Measurements from ENCODE around the gene MAP3K2.
"Not testable (repeated sequence)": the region's sequence is repeated elsewhere in the genome, so short reads cannot be mapped to it uniquely, and the experiment has no call there.

Gene MAP3K2

GRCh38 chr2:127420039-127420864 lies 32.5 kb upstream of the MAP3K2 start:
- no peak for DNase-seq

- DNase-seq: no peak
Observed at GRCh38 chr2:127419448-127420038, 31.8 kb upstream of the MAP3K2 start.

GRCh38 chr2:127419112-127419430 lies 31.3 kb upstream of the MAP3K2 start:
- no peak for DNase-seq

GRCh38 chr2:127418300-127419111 lies 30.7 kb upstream of the MAP3K2 start, which contains the start of gene PROC:
TSS of gene PROC (plus strand) at chr2:127418427. CDS start at chr2:127419943, 1,516 bp downstream.
- no peak for DNase-seq

GRCh38 chr2:127417406-127417805 lies 29.6 kb upstream of the MAP3K2 start:
- no peak for DNase-seq

- no peak for DNase-seq
Observed at GRCh38 chr2:127416506-127417001, 28.8 kb upstream of the MAP3K2 start.

- DNase-seq: peak; percentile 78
Observed at GRCh38 chr2:127415593-127416505, 28.1 kb upstream of the MAP3K2 start.

- DNase-seq: no peak
Observed at GRCh38 chr2:127414638-127415592, 27.1 kb upstream of the MAP3K2 start.

GRCh38 chr2:127413782-127414637 lies 26.2 kb upstream of the MAP3K2 start:
- DNase-seq: no peak

GRCh38 chr2:127413200-127413599 lies 25.4 kb upstream of the MAP3K2 start:
- no peak for DNase-seq

GRCh38 chr2:127411653-127412369 lies 24.0 kb upstream of the MAP3K2 start:
- no peak for DNase-seq

GRCh38 chr2:127410871-127411652 lies 23.3 kb upstream of the MAP3K2 start:
- DNase-seq: no peak

GRCh38 chr2:127409716-127410115 lies 21.9 kb upstream of the MAP3K2 start:
- not testable (repeated sequence) for DNase-seq

- no peak for DNase-seq
Observed at GRCh38 chr2:127408807-127409099, 21.0 kb upstream of the MAP3K2 start.

GRCh38 chr2:127408004-127408806 lies 20.4 kb upstream of the MAP3K2 start:
- DNase-seq: peak; percentile 90

GRCh38 chr2:127407661-127408003 lies 19.9 kb upstream of the MAP3K2 start:
- DNase-seq: no peak

- DNase-seq: no peak
Observed at GRCh38 chr2:127407091-127407490, 19.3 kb upstream of the MAP3K2 start.

- DNase-seq: no peak
Observed at GRCh38 chr2:127406454-127406853, 18.7 kb upstream of the MAP3K2 start.

All from stimulated activated CD4-positive, alpha-beta T cell treated with anti-CD3 and anti-CD28 coated beads, Interleukin-12 subunit alpha, Interleukin-12 subunit beta, amount 100 ng/mL, for 4 hours (primary cell).